Ishikawa (cell line): Measurements from ENCODE around the gene RP9.

Experiments used
- EGR1 ChIP-seq: IDR thresholded peaks from 2 replicates; pipeline ENCODE4 v1.6.1; 2012
- FOXM1 ChIP-seq: IDR thresholded peaks from 2 replicates; pipeline ENCODE4 v1.6.1; 2012; ENCODE audit warnings: low read depth, borderline replicate concordance
- MAX ChIP-seq: IDR thresholded peaks from 2 replicates; pipeline ENCODE4 v1.6.1; 2012
- REST ChIP-seq: IDR thresholded peaks from 2 replicates; pipeline ENCODE4 v1.6.1; 2012; ENCODE audit warnings: low read depth, mild to moderate bottlenecking
- TEAD4 ChIP-seq: IDR thresholded peaks from 2 replicates; pipeline ENCODE4 v1.6.1; 2012
- ZBTB7A ChIP-seq: IDR thresholded peaks from 2 replicates; pipeline ENCODE4 v1.6.1; 2012; ENCODE audit warnings: low read depth

DNA sequence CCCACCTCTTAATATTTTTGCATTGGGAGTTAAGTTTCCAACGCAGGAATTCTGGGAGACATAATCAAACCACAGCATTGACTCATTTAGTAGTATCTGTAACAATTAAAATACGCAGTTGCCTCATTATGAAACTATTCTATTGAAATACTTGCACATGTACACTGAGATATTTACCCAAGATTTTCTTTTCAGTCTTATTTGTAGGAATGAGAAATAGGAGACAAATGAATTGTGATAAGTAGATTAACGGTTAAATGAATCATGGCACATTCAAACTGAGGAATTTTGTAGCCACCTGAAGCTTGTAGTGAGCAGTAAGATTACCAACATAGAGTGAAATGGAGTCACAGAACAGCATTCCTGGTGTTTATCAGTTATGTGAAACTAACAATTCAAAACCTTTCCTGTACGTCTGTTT is 18.1 kb downstream of the RP9 start:
- TF ChIP-seq MAX (no peak), REST (no peak), FOXM1 (no peak), TEAD4 (no peak), EGR1 (no peak), ZBTB7A (no peak)
